Measurements from ENCODE around the gene AKAP8L.

The AKAP8L gene

GRCh38 chr19:15453091-15453578 lies 34.3 kb upstream of the AKAP8L start:
- DNase-seq (ENCODE audit: low read depth) = no peak
- TF ChIP-seq CTCF (conservative IDR thresholded peaks at IDR 0.05; ENCODE audit: control insufficient read depth, insufficient read depth, low read depth, low read length) = no peak

GRCh38 chr19:15452111-15453047 lies 33.6 kb upstream of the AKAP8L start:
- H3K4me3 ChIP-seq (ENCODE audit: control insufficient read depth, low read depth, low read length) = peak overlapping the region; percentile 35
- DNase-seq (ENCODE audit: low read depth) = peak; percentile 82
- no peak for TF ChIP-seq CTCF (conservative IDR thresholded peaks at IDR 0.05; ENCODE audit: control insufficient read depth, insufficient read depth, low read depth, low read length)

More at GRCh38 chr19:15453091-15453578, 34.3 kb upstream of the AKAP8L start:
- peak overlapping the region; percentile 35 for H3K4me3 ChIP-seq (ENCODE audit: control insufficient read depth, low read depth, low read length)

- DNase-seq (ENCODE audit: low read depth) = no peak
- TF ChIP-seq CTCF (conservative IDR thresholded peaks at IDR 0.05; ENCODE audit: control insufficient read depth, insufficient read depth, low read depth, low read length) = no peak
- no peak overlapping the region for H3K4me3 ChIP-seq (ENCODE audit: control insufficient read depth, low read depth, low read length)
Measured at GRCh38 chr19:15450528-15450890, 31.7 kb upstream of the AKAP8L start.

- no peak for TF ChIP-seq CTCF (conservative IDR thresholded peaks at IDR 0.05; ENCODE audit: control insufficient read depth, insufficient read depth, low read depth, low read length)
- peak within 1 kb of the TSS; percentile 48 for H3K4me3 ChIP-seq (ENCODE audit: control insufficient read depth, low read depth, low read length)
- peak; percentile 40 for DNase-seq (ENCODE audit: low read depth)
Measured at GRCh38 chr19:15449620-15450527, 31.1 kb upstream of the AKAP8L start, which contains the start of gene WIZ. WIZ (minus strand) TSS chr19:15449956; CDS start chr19:15448307, 1,649 bp downstream.

GRCh38 chr19:15448778-15449619 lies 30.2 kb upstream of the AKAP8L start:
- DNase-seq (ENCODE audit: low read depth) = no peak
- peak overlapping the region; percentile 48 for H3K4me3 ChIP-seq (ENCODE audit: control insufficient read depth, low read depth, low read length)
- TF ChIP-seq CTCF (conservative IDR thresholded peaks at IDR 0.05; ENCODE audit: control insufficient read depth, insufficient read depth, low read depth, low read length) = no peak
